ENCODE data around the gene PLCE1. TPM values are rescaled to one million over a fixed set of nuclear protein-coding genes. Genes with fewer than 3 reads are reported as not detected.

PLCE1 gene
- total and polyA plus RNA-seq, 2 of the 13 experiments (the other 11 are each of a cell fraction or from before 2014, with no cell fraction given), result 0.04 TPM; not detected in 1

DNA sequence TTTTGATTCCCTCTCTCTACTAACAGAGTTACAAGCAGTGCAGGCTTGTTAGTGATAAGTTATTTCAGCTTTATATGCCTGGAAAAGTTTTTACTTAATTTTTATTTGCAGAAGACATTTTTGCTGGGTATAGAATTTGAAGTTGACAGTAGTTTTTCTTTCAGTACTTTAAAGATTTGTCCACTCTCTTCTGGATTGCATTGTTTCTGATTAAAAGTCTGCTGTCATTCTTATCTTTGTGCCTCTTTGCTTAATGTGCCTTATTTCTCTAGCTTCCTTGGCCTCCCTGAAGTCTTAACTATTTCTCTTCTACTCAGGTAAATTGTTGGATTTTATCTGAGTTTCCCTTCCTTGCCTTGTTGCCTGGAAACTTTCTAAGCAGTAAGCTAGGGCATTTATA lies 36.2 kb downstream of the PLCE1 start:
- in situ Hi-C loops (cut with HindIII; ENCODE audit: extremely low pct_ligation_motif_present, low pct_unique_long_range_greater_than_20kb), result no loop called here
- Histone ChIP-seq H3K4me3 (replicated peaks in 1 of 3; ENCODE audit: insufficient read depth in 1 of 3, low read depth in 2 of 3, low read length in 3 of 3) (no peak overlapping the region), H3K9ac (ENCODE audit: insufficient read depth, low read depth, low read length) (no peak overlapping the region), H3K27ac (ENCODE audit: extremely low read length, insufficient read depth, low read length) (no peak overlapping the region), H3K36me3 (replicated peaks in 1 of 2; ENCODE audit: control insufficient read depth in 1 of 2, insufficient read depth in 2 of 2, low read length in 2 of 2) (no peaks in the 10 kb centered on the region), H3K4me1 (ENCODE audit: insufficient read depth, low read length) (no peaks in the 10 kb centered on the region), H3K79me2 (ENCODE audit: insufficient read depth, low read length) (no peaks in the 10 kb centered on the region), H2AFZ (ENCODE audit: low read length) (no peak overlapping the region), H3K9me3 (ENCODE audit: low read length) (peaks cover 46% of the 10 kb centered on the region), H3K27me3 (ENCODE audit: control insufficient read depth in 1 of 2, insufficient read depth in 2 of 2, low read length in 2 of 2) (no peaks in the 10 kb centered on the region), H4K20me1 (ENCODE audit: insufficient read depth, low read length) (no peaks in the 10 kb centered on the region), H3K4me2 (ENCODE audit: low read depth, low read length) (no peak overlapping the region)
- no peak for TF ChIP-seq ZNF772 (CRISPR knock-in tag; IDR thresholded peaks at IDR 0.05)
- peak; percentile 95 for TF ChIP-seq ZNF317 (CRISPR knock-in tag; IDR thresholded peaks at IDR 0.05)
- no TSS peak for BruUV-seq (replicated peaks)
- ATAC-seq, result no peak
- CTCF ChIA-PET (ENCODE audit: low intra/inter-chr PET ratio, low total read pairs), result no interaction called here
- FAIRE-seq, result no peak
- POLR2A ChIA-PET, result no interaction called here
- no peak for DNase-seq (ENCODE audit: low spot score)
- intact Hi-C loops (cut with micrococcal nuclease; ENCODE audit: unreplicated experiment), result no loop called here

DNA sequence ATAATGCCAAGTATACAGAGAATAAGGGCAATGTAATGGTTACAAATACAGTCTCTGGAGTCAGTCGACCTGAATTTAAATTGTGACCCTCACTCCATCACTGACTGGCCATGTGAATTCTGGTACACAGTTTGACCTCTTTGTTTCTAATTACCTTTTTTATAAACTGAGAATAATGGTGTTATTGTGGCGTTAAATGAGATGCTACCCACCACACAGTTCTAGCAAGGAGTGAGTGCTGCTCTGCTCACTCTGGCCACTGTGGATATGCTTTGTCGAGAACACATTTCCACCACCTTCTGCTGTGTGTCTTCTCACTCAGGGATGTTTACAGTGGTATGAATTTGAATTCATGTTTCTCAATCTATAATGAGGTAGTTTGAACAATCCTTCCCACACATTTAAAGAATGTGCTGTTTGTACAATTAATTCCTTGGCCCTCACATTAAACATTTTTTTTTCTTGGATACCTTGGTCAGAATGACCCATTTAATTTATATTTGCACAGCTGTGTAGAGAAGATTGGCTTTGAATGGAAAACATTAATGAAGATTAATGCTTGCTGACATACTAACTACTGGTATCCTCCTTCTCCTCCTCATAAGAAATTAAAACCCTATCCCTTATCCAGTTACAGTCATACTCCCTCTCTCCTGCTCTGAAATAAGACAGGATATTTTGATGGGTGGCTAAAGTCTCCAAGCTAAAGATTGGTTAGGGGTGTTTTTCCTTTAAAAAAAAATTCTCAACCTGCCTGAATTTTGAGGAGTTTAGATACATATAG lies 42.4 kb downstream of the PLCE1 start:
- TF ChIP-seq ADNP (CRISPR knock-in tag; IDR thresholded peaks at IDR 0.05), result no peak
- TF ChIP-seq ZNF431 (CRISPR knock-in tag; IDR thresholded peaks at IDR 0.05; ENCODE audit: borderline replicate concordance, low read depth), result no peak
- TF ChIP-seq, protein P1, sequence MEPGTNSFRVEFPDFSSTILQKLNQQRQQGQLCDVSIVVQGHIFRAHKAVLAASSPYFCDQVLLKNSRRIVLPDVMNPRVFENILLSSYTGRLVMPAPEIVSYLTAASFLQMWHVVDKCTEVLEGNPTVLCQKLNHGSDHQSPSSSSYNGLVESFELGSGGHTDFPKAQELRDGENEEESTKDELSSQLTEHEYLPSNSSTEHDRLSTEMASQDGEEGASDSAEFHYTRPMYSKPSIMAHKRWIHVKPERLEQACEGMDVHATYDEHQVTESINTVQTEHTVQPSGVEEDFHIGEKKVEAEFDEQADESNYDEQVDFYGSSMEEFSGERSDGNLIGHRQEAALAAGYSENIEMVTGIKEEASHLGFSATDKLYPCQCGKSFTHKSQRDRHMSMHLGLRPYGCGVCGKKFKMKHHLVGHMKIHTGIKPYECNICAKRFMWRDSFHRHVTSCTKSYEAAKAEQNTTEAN (CRISPR knock-in tag; conservative IDR thresholded peaks at IDR 0.05), result no peak
- no peak for TF ChIP-seq SRF (IDR thresholded peaks at IDR 0.05; ENCODE audit: low read depth, low read length)
- TF ChIP-seq PAX8 (CRISPR knock-in tag; IDR thresholded peaks at IDR 0.05; ENCODE audit: borderline replicate concordance), result no peak
- TF ChIP-seq ZNF501 (CRISPR knock-in tag; IDR thresholded peaks at IDR 0.05), result no peak
- TF ChIP-seq, protein P2, sequence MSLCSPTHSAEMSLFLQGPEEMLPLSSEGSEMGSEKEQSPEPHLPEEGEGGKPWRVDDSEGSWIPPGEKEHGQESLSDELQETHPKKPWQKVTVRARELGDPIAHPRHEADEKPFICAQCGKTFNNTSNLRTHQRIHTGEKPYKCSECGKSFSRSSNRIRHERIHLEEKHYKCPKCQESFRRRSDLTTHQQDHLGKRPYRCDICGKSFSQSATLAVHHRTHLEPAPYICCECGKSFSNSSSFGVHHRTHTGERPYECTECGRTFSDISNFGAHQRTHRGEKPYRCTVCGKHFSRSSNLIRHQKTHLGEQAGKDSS (CRISPR knock-in tag; IDR thresholded peaks at IDR 0.05; ENCODE audit: borderline replicate concordance, low read depth), result no peak
- no peak for TF ChIP-seq CBFB (CRISPR knock-in tag; IDR thresholded peaks at IDR 0.05)
- TF ChIP-seq RFXAP (CRISPR knock-in tag; IDR thresholded peaks at IDR 0.05; ENCODE audit: borderline replicate concordance), result no peak
- in situ Hi-C loops (cut with HindIII; ENCODE audit: extremely low pct_ligation_motif_present, low pct_unique_long_range_greater_than_20kb), result no loop called here
- H3K4me3 ChIP-seq (replicated peaks in 1 of 3; ENCODE audit: insufficient read depth in 1 of 3, low read depth in 2 of 3, low read length in 3 of 3), result no peak overlapping the region
- no peaks in the 10 kb centered on the region for H3K27me3 ChIP-seq (ENCODE audit: control insufficient read depth in 1 of 2, insufficient read depth in 2 of 2, low read length in 2 of 2)
- 20% methylated on average over 3 of the region's 3 CpGs for WGBS (ENCODE audit: low lambda C conversion rate)
- ATAC-seq, result no peak
- H3K27ac ChIP-seq (ENCODE audit: extremely low read length, insufficient read depth, low read length), result no peak overlapping the region
- H2AFZ ChIP-seq (ENCODE audit: low read length), result no peak overlapping the region
- intact Hi-C loops (cut with micrococcal nuclease; ENCODE audit: unreplicated experiment), result no loop called here
- no peak overlapping the region for H3K9ac ChIP-seq (ENCODE audit: insufficient read depth, low read depth, low read length)
- BruUV-seq (replicated peaks), result no TSS peak
- H3K4me2 ChIP-seq (ENCODE audit: low read depth, low read length), result no peak overlapping the region
- H3K4me1 ChIP-seq (ENCODE audit: insufficient read depth, low read length), result no peaks in the 10 kb centered on the region
- no peaks in the 10 kb centered on the region; the same call in 1 of the 2 replicates for H3K9me3 ChIP-seq (ENCODE audit: low read length)
- no peak for DNase-seq (ENCODE audit: low spot score)
- no peaks in the 10 kb centered on the region for H3K79me2 ChIP-seq (ENCODE audit: insufficient read depth, low read length)
- H3K36me3 ChIP-seq (replicated peaks in 1 of 2; ENCODE audit: control insufficient read depth in 1 of 2, insufficient read depth in 2 of 2, low read length in 2 of 2), result no peaks in the 10 kb centered on the region
- ChIA-PET POLR2A (no interaction called here), CTCF (ENCODE audit: low intra/inter-chr PET ratio, low total read pairs) (no interaction called here)
- H4K20me1 ChIP-seq (ENCODE audit: insufficient read depth, low read length), result no peaks in the 10 kb centered on the region
- FAIRE-seq, result no peak
